Smooth muscle cell (in vitro differentiated cells): ENCODE results near the gene KSR2. TPM values are rescaled to one million over a fixed set of nuclear protein-coding genes. Genes with fewer than 3 reads are reported as not detected.

Experiments
- DNase-seq: peaks from one replicate; lab custom pipeline; 2025; ENCODE audit not compliant: unreplicated experiment; lab: John Stamatoyannopoulos, UW
- H2AFZ ChIP-seq: fragments of 200-600 bp; sonication (generic); 2 replicates; pipeline ENCODE4 v1.6.0; 2016; ENCODE audit warnings: antibody characterized with exemption, low read depth, mild to moderate bottlenecking
- H3F3A ChIP-seq: fragments of 200-600 bp; sonication (generic); 2 replicates; pipeline ENCODE4 v1.6.0; 2017; ENCODE audit warnings: antibody characterized with exemption, low read depth
- H3K27ac ChIP-seq: fragments of 200-600 bp; sonication (generic); 2 replicates; pipeline ENCODE4 v1.5.1; 2016; ENCODE audit warnings: low read depth, mild to moderate bottlenecking
- H3K27me3 ChIP-seq: fragments of 200-600 bp; sonication (generic); 2 replicates; pipeline ENCODE4 v1.6.1; 2016; ENCODE audit warnings: low read depth, mild to moderate bottlenecking
- H3K36me3 ChIP-seq: fragments of 200-600 bp; sonication (generic); 2 replicates; pipeline ENCODE4 v1.5.1; 2016; ENCODE audit warnings: low read depth
- H3K4me1 ChIP-seq: fragments of 200-600 bp; sonication (generic); 2 replicates; pipeline ENCODE4 v1.5.1; 2016; ENCODE audit warnings: low read depth
- H3K4me2 ChIP-seq: fragments of 200-600 bp; sonication (generic); 2 replicates; pipeline ENCODE4 v1.6.0; 2016; ENCODE audit warnings: mild to moderate bottlenecking
- H3K4me3 ChIP-seq: fragments of 200-600 bp; sonication (generic); 2 replicates; pipeline ENCODE4 v1.5.1; 2016; ENCODE audit warnings: mild to moderate bottlenecking
- H3K79me2 ChIP-seq: fragments of 200-600 bp; sonication (generic); 2 replicates; pipeline ENCODE4 v1.6.0; 2016; ENCODE audit warnings: low read depth, mild to moderate bottlenecking
- H3K9ac ChIP-seq: fragments of 200-600 bp; sonication (generic); 2 replicates; pipeline ENCODE4 v1.6.0; 2016; ENCODE audit warnings: low read depth
- H3K9me3 ChIP-seq: fragments of 200-600 bp; sonication (generic); replicated peaks from 2 replicates; pipeline ENCODE4 v1.5.1; 2016; ENCODE audit warnings: low read depth
- H4K20me1 ChIP-seq: fragments of 200-600 bp; sonication (generic); 2 replicates; pipeline ENCODE4 v1.6.0; 2016; ENCODE audit warnings: low read depth
- WGBS: methylation state at CpG from one replicate; pipeline ENCODE4 v1.1.7; 2016; ENCODE audit warnings: low lambda C conversion rate; 5-methylcytosine and 5-hydroxymethylcytosine counted together
- polyA plus RNA-seq: library from polyadenylated mRNA; unstranded; fragments of >200 nt; fragmentation: Nextera tagmentation; extraction: Ambion mirVana; gene quantifications from 2 replicates; pipeline ENCODE4 v1.2.1, GENCODE V29; 2016
- total RNA-seq: library from RNA; depleted of rRNA; stranded (reverse); fragments of >200 nt; gene quantifications from 2 replicates; pipeline ENCODE4 v1.2.3, GENCODE V29; 2014
- TF ChIP-seq, protein P1 (sequence below): fragments of 200-600 bp; sonication (generic); IDR thresholded peaks from 2 replicates; pipeline ENCODE4 v1.5.1; 2017; ENCODE audit warnings: borderline replicate concordance, mild to moderate bottlenecking, antibody characterized with exemption; ENCODE audit not compliant: insufficient read depth, poor library complexity, severe bottlenecking

The KSR2 gene
- total and polyA plus RNA-seq, 2 experiments from 2014 or later: 0.04 TPM; not detected in 1

DNA sequence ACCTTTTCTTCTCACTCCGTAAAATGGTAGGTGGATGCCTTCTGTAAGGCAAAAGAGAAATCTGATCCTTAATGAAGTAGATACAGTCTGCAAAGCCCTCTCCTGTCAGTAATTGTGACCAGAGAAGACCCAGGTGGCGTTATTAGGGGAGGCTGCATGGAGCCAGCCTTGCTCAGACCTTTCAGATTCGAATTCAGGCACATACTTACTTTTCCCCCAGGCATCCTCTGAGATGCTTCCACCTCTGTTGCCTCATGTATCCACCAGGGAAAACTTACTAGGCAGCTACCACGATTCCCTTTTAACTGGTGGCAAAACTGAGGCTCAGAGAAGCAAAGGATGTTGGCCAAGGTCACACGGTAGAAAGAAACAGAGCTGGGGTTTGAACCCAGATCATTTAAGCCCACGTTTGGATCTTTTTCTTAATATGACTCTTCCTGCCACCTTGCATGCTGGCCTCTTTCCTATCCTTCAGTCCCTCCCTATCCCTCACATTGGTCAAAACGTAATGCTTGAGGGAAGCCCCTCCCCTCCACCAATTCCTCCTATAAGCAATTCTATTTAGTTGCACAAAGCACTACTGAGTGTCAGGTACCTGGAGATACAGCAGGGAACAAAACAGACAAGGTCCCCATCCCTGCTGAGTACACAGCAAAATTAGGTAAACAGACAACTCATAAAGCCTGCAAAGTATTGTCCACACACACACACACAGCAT lies 179.4 kb downstream of the KSR2 start:
- H3K27me3 ChIP-seq: no peaks in the 10 kb centered on the region
- 60% methylated on average over 7 of the region's 7 CpGs for WGBS
- H3K9ac ChIP-seq: no peak overlapping the region
- H3K4me2 ChIP-seq: no peak overlapping the region
- no peaks in the 10 kb centered on the region for H3K36me3 ChIP-seq
- no peaks in the 10 kb centered on the region for H3F3A ChIP-seq
- no peaks in the 10 kb centered on the region for H3K79me2 ChIP-seq
- no peaks in the 10 kb centered on the region for H3K4me1 ChIP-seq
- no peak overlapping the region for H3K4me3 ChIP-seq
- H3K9me3 ChIP-seq: no peaks in the 10 kb centered on the region
- DNase-seq: no peak
- H2AFZ ChIP-seq: no peak overlapping the region
- H3K27ac ChIP-seq: no peak overlapping the region
- no peaks in the 10 kb centered on the region for H4K20me1 ChIP-seq
- TF ChIP-seq, protein P1, sequence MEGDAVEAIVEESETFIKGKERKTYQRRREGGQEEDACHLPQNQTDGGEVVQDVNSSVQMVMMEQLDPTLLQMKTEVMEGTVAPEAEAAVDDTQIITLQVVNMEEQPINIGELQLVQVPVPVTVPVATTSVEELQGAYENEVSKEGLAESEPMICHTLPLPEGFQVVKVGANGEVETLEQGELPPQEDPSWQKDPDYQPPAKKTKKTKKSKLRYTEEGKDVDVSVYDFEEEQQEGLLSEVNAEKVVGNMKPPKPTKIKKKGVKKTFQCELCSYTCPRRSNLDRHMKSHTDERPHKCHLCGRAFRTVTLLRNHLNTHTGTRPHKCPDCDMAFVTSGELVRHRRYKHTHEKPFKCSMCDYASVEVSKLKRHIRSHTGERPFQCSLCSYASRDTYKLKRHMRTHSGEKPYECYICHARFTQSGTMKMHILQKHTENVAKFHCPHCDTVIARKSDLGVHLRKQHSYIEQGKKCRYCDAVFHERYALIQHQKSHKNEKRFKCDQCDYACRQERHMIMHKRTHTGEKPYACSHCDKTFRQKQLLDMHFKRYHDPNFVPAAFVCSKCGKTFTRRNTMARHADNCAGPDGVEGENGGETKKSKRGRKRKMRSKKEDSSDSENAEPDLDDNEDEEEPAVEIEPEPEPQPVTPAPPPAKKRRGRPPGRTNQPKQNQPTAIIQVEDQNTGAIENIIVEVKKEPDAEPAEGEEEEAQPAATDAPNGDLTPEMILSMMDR: no peak

GRCh38 chr12:117778656-117779055 lies 190.1 kb downstream of the KSR2 start:
- H3K4me2 ChIP-seq: no peak overlapping the region
- H3K79me2 ChIP-seq: no peaks in the 10 kb centered on the region
- H3K4me3 ChIP-seq: no peak overlapping the region
- H3K4me1 ChIP-seq: no peaks in the 10 kb centered on the region
- no peaks in the 10 kb centered on the region for H4K20me1 ChIP-seq
- peaks cover 5% of the 10 kb centered on the region for H3K27me3 ChIP-seq
- TF ChIP-seq, protein P1: no peak
- no peak overlapping the region for H3K9ac ChIP-seq
- 90% methylated on average over 5 of the region's 5 CpGs for WGBS
- no peak overlapping the region for H3K27ac ChIP-seq
- no peaks in the 10 kb centered on the region for H3F3A ChIP-seq
- no peaks in the 10 kb centered on the region for H3K36me3 ChIP-seq
- H2AFZ ChIP-seq: no peak overlapping the region
- DNase-seq: no peak
- H3K9me3 ChIP-seq: no peaks in the 10 kb centered on the region

DNA sequence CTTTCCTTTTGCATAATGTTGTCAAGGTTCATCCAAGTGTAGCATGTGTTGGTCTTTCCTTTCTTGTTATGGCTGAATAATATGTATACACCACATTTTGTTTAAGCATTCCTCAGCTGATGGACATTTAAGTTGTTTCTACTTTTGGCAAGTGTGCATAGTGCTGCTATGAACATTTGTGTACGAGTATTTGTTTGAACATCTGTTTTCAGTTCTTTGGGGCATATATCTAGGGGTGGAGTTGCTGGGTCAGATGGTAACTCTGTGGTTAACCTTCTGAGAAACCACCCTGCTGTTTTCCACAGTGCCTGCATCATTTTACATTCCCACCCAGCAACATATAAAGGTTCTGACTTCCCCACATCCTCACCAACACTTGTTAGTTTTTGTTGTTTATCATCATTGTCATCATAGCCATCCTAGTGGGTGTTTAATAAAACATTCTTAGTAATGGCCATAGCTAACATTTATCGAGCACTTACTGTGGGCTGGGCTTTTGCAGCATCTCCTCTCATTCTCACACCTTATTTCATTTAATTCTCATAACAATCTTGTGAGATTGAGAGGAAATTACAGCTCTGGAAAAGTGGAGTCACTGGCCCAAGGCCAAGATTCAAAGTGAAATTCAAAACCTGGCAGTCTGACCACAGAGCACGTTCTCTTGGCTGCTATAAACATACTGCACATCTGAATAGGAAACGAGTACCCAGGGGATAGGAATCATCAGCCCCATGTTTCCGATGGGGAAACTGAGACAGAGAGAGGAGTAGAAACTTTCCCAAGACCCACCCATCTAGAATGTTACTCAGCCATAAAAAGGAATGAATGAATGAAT lies 193.6 kb downstream of the KSR2 start:
- no peak for DNase-seq
- 75% methylated on average over 5 of the region's 5 CpGs for WGBS
- TF ChIP-seq, protein P1: no peak

More for the DNA sequence above, 193.6 kb downstream of the KSR2 start:
- H3K9ac ChIP-seq: no peak overlapping the region
- no peaks in the 10 kb centered on the region for H3K36me3 ChIP-seq
- no peaks in the 10 kb centered on the region for H3K9me3 ChIP-seq
- no peak overlapping the region for H3K4me3 ChIP-seq
- no peak overlapping the region for H2AFZ ChIP-seq
- H3K4me2 ChIP-seq: no peak overlapping the region
- no peaks in the 10 kb centered on the region for H3K79me2 ChIP-seq
- H3K27me3 ChIP-seq: peaks cover 7% of the 10 kb centered on the region
- H3K4me1 ChIP-seq: no peaks in the 10 kb centered on the region
- H3F3A ChIP-seq: no peaks in the 10 kb centered on the region
- no peaks in the 10 kb centered on the region for H4K20me1 ChIP-seq
- no peak overlapping the region for H3K27ac ChIP-seq
